CD4-positive, CD25-positive, alpha-beta regulatory T cell (primary cell): Measurements from ENCODE around the gene ST7L. TPM values are rescaled to one million over a fixed set of nuclear protein-coding genes. Genes with fewer than 3 reads are reported as not detected.

Experiments
- ATAC-seq, 2 donors: fragments of 150-1000 bp; cut with Tn5 transposase; one replicate each; pipeline ENCODE4 v1.10.0; 2021; ENCODE audit warnings: low read depth in 2 of 2, moderate number of reproducible peaks in 2 of 2, moderate library complexity in 1 of 2
- DNase-seq, 3 donors: peaks; one replicate each; pipeline versions ENCODE4 v3.0.0 to v3.0.0-alpha.2; 2012 to 2022; ENCODE audit warnings: mixed read lengths in 1 of 3
- H3K27ac ChIP-seq: one replicate; pipeline ENCODE4 v1.7.0; 2013; ENCODE audit warnings: mild to moderate bottlenecking, low read length; ENCODE audit not compliant: insufficient read depth, poor library complexity, severe bottlenecking
- H3K27me3 ChIP-seq: one replicate; pipeline ENCODE4 v1.7.0; 2013; ENCODE audit warnings: low read length; ENCODE audit not compliant: control insufficient read depth, insufficient read depth
- H3K36me3 ChIP-seq: one replicate; pipeline ENCODE4 v1.7.0; 2013; ENCODE audit warnings: mild to moderate bottlenecking, low read length, moderate library complexity; ENCODE audit not compliant: control insufficient read depth, insufficient read depth
- H3K4me1 ChIP-seq: 2 replicates; pipeline ENCODE4 v1.7.0; 2013; ENCODE audit warnings: mild to moderate bottlenecking, low read length; ENCODE audit not compliant: insufficient read depth, control insufficient read depth, poor library complexity, severe bottlenecking
- H3K4me3 ChIP-seq: one replicate; pipeline ENCODE4 v1.7.0; 2013; ENCODE audit warnings: low read depth, mild to moderate bottlenecking, low read length, moderate library complexity
- H3K9me3 ChIP-seq, 2 experiments: 1 replicate in 1 of 2; 2 replicates in 1 of 2; pipeline ENCODE4 v1.7.0; 2013; ENCODE audit warnings: low read length in 2 of 2, mild to moderate bottlenecking in 1 of 2, moderate library complexity in 1 of 2; ENCODE audit not compliant: control insufficient read depth in 2 of 2
- H3K27ac Mint-ChIP-seq, 3 donors: one replicate each; pipeline ENCODE4 v1.8.0; 2020 to 2022; ENCODE audit warnings: mild to moderate bottlenecking in 3 of 3, mixed read lengths in 3 of 3, moderate library complexity in 2 of 3
- H3K27me3 Mint-ChIP-seq: one replicate; pipeline ENCODE4 v1.8.0; 2022; ENCODE audit warnings: mild to moderate bottlenecking, mixed read lengths
- H3K36me3 Mint-ChIP-seq: one replicate; pipeline ENCODE4 v1.8.0; 2020; ENCODE audit warnings: mixed read lengths
- H3K4me1 Mint-ChIP-seq, 4 donors: one replicate each; pipeline ENCODE4 v1.8.0; 2020 to 2022; ENCODE audit warnings: mixed read lengths in 4 of 4, mild to moderate bottlenecking in 1 of 4
- H3K4me3 Mint-ChIP-seq, 4 donors: one replicate each; pipeline ENCODE4 v1.8.0; 2020 to 2022; ENCODE audit warnings: mild to moderate bottlenecking in 4 of 4, mixed read lengths in 4 of 4, moderate library complexity in 3 of 4
- H3K9me3 Mint-ChIP-seq, 7 donors: one replicate each; pipeline ENCODE4 v1.8.0; 2020 to 2022; ENCODE audit warnings: mixed read lengths in 7 of 7, mild to moderate bottlenecking in 3 of 7, moderate library complexity in 2 of 7
- polyA plus RNA-seq, 4 donors: library from polyadenylated mRNA; unstranded; fragments of 300-500 nt; fragmentation: Illumina TruSeq; gene quantifications; one replicate each; pipeline ENCODE4 v1.2.3, GENCODE V29; 2021
- total RNA-seq: library from RNA; stranded (reverse); gene quantifications from one replicate; pipeline ENCODE4 v1.2.3, GENCODE V29; 2022

ST7L gene
- total and polyA plus RNA-seq, 5 donors from 2014 or later = 7.7 to 36.8 (median 14.9) TPM

DNA sequence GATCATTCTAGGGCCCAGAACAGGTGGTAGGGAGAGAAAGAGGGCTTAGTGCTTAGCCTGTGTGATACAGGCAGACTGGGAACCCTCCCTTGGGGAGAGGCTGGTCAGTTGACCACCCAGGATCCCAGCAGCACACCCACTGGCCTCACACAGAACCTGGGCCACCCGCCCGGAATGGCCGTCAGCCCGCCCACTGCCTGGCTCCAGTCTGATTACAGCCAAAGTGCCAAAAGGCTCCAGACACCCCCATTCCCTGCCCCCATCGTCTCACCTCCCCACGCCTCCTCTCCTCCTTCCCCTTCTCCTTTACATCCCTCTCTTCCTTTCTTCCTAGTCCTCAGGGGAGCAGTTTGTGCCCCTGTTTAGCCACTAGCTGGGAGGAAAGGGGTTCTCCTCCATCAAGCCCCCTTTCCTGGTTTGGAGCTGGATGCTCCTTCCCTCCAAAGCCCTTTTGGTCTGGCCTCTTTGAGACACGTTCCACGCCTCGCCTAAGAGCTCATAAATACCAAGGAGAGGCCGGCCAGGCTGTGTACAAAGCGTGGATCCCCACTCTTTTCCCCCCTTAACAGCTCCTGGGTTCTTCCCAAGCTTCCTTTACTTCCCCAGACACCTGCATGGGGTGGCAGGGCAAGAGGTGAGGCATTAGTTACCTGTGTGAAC is 114.8 kb downstream of the ST7L start:
- H3K9me3 ChIP-seq = no peaks in the 10 kb centered on the region
- DNase-seq (no peak), ATAC-seq (no peak)
- peaks cover 0 to 20% (median 0%) of the 10 kb centered on the region in 4 donors for H3K4me1 Mint-ChIP-seq
- H3K4me3 ChIP-seq = no peak overlapping the region
- H3K27me3 Mint-ChIP-seq = peaks cover 78% of the 10 kb centered on the region
- peak overlapping the region in 1 of 4 donors; percentile 34 for H3K4me3 Mint-ChIP-seq
- no peaks in the 10 kb centered on the region for H3K36me3 ChIP-seq
- H3K27ac Mint-ChIP-seq = no peak overlapping the region
- H3K36me3 Mint-ChIP-seq = no peaks in the 10 kb centered on the region
- H3K27ac ChIP-seq = no peak overlapping the region
- peaks cover 0 to 5% (median 0%) of the 10 kb centered on the region in 7 donors for H3K9me3 Mint-ChIP-seq
- peaks cover 31% of the 10 kb centered on the region for H3K4me1 ChIP-seq
- H3K27me3 ChIP-seq = peaks cover 33% of the 10 kb centered on the region

DNA sequence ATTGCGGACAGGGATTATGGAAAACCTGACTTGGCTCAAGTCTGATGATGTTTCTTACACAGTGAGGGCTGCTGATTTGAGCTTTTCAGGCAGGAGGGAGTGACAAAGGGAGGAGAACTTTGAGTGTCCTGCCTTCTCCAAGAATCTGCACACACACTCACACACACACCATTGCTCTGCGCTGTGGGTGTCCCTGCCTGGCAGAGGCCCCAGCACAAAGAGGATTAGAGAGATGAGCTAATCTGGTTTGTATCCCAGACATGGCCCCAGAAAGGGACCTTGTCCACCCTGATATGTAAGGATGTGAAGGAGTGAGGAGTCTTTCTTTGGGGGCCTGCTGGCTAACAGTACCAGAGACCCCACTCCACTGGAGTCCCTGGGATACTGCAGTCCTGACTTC is 116.1 kb downstream of the ST7L start:
- peak overlapping the region in 3 of 4 donors; percentile 43 to 76 (median 50) for H3K4me3 Mint-ChIP-seq
- H3K4me1 ChIP-seq = peaks cover 18% of the 10 kb centered on the region
- H3K36me3 ChIP-seq = no peaks in the 10 kb centered on the region
- no peak overlapping the region for H3K27ac ChIP-seq
- H3K4me1 Mint-ChIP-seq = peaks cover 0 to 16% (median 0%) of the 10 kb centered on the region in 4 donors
- ATAC-seq (no peak), DNase-seq (no peak)
- H3K9me3 Mint-ChIP-seq = peaks cover 0 to 5% (median 0%) of the 10 kb centered on the region in 7 donors
- peaks cover 84% of the 10 kb centered on the region for H3K27me3 Mint-ChIP-seq
- H3K36me3 Mint-ChIP-seq = no peaks in the 10 kb centered on the region
- H3K9me3 ChIP-seq = no peaks in the 10 kb centered on the region
- H3K27ac Mint-ChIP-seq = no peak overlapping the region
- peaks cover 36% of the 10 kb centered on the region for H3K27me3 ChIP-seq
- no peak overlapping the region for H3K4me3 ChIP-seq

DNA sequence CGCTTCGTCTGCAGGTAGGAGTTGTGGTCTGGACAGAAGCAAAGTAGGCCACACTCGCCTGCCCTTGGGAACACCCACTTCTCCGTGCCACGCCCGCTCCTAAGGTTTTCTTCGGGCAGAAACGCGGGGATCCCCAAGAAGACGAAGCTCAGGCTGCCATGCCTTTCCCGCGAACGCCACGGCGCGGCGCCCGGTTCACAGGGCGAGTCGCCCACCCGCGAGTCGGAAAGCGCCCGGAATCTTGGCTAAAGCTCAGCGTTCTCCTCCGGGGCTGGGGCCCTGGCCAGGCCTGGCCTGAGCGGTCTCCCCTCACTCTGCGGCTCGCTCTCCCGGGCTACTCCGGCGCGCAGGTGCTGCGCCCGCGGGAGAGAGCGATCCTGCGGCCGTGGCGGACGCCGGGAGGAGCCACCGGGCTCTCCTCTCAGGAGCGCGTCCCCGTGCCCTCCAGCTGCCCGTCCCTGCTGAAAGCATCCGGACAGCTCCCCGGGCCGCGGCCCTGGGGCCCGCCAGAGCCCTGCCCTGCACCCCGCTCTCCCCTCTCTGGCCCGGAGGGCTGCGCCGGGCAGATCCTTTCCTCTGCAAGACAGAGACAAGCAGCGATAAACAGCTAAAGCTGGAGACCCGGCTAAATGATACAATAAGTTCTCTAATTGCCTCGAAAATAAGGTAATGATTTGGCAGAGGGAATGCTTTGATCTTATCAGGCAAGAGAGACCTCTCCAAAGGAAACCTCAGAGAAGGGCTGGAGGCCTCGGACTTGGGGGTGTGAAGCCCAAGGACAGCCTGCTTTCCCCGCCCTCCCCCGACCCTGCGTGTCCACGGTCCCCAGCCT is 116.9 kb downstream of the ST7L start:
- Mint-ChIP-seq H3K36me3 (no peaks in the 10 kb centered on the region), H3K4me1 (peaks cover 0 to 9% (median 0%) of the 10 kb centered on the region in 4 donors), H3K9me3 (peaks cover 0 to 5% (median 0%) of the 10 kb centered on the region in 7 donors), H3K27ac (no peak overlapping the region), H3K4me3 (peak overlapping the region; percentile 50 to 78 (median 64)), H3K27me3 (peaks cover 80% of the 10 kb centered on the region)
- no peak overlapping the region for H3K27ac ChIP-seq
- H3K27me3 ChIP-seq = peaks cover 36% of the 10 kb centered on the region
- H3K9me3 ChIP-seq = no peaks in the 10 kb centered on the region
- H3K4me1 ChIP-seq = peaks cover 13% of the 10 kb centered on the region
- no peaks in the 10 kb centered on the region for H3K36me3 ChIP-seq
- peak; percentile 53 to 64 for ATAC-seq
- H3K4me3 ChIP-seq = no peak overlapping the region
- peak; percentile 24 to 55 (median 49) for DNase-seq

DNA sequence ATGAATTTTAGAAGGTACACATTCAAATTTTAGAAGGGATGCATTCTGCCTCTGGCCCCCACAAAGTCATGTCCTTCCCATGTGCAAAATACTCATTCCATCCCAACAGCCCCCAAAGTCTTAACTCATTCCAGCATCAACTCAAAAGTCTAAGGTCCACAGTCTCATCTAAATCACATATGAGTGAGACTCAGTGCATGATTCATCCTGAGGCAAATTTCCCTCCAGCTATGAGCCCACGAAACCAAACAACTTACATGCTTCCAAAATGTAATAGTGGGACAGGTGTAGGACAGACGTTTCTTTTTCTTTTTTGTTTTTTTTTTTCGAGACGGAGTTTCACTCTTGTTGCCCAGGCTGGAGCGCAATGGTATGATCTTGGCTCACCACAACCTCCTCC is 122.7 kb downstream of the ST7L start:
- no peaks in the 10 kb centered on the region for H3K36me3 Mint-ChIP-seq
- ATAC-seq = no peak
- no peaks in the 10 kb centered on the region for H3K9me3 Mint-ChIP-seq
- no peaks in the 10 kb centered on the region for H3K36me3 ChIP-seq
- peaks cover 0 to 6% (median 0%) of the 10 kb centered on the region in 4 donors for H3K4me1 Mint-ChIP-seq
- H3K4me3 ChIP-seq = no peak overlapping the region
- no peaks in the 10 kb centered on the region for H3K9me3 ChIP-seq
- peaks cover under 1% of the 10 kb centered on the region for H3K4me1 ChIP-seq
- no peak overlapping the region for H3K4me3 Mint-ChIP-seq
- peaks cover 55% of the 10 kb centered on the region for H3K27me3 Mint-ChIP-seq
- no peak for DNase-seq
- H3K27ac Mint-ChIP-seq = no peak overlapping the region
- H3K27ac ChIP-seq = no peak overlapping the region
- peaks cover 15% of the 10 kb centered on the region for H3K27me3 ChIP-seq

DNA sequence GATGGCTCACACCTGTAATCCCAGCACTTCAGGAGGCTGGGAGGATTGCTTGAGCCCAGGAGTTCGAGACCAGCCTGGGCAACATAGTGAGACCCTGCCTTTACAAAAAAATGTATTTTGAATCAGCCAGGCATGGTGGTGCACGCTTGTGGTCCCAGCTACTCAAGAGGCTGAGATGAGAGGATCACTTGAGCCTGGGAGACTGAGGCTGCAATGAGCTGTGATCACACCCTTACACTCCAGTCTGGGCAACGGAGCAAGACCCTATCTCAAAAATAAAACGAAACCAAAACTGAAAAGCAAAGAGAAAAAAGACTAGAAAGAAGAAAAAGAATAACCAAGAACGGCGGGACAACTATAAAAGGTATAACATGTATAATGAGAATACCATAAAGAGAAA is 125.6 kb downstream of the ST7L start:
- no peak overlapping the region for H3K27ac ChIP-seq
- no peaks in the 10 kb centered on the region for H3K9me3 ChIP-seq
- no peaks in the 10 kb centered on the region for H3K9me3 Mint-ChIP-seq
- peak overlapping the region in 1 of 3 donors; percentile 12 for H3K27ac Mint-ChIP-seq
- no peak overlapping the region for H3K4me3 ChIP-seq
- H3K27me3 ChIP-seq = peaks cover 2% of the 10 kb centered on the region
- H3K4me1 ChIP-seq = no peaks in the 10 kb centered on the region
- no peak for ATAC-seq
- no peak for DNase-seq
- no peaks in the 10 kb centered on the region for H3K36me3 Mint-ChIP-seq
- peaks cover 51% of the 10 kb centered on the region for H3K27me3 Mint-ChIP-seq
- no peaks in the 10 kb centered on the region for H3K36me3 ChIP-seq
- peaks cover 0 to 6% (median 0%) of the 10 kb centered on the region in 4 donors for H3K4me1 Mint-ChIP-seq
- peak overlapping the region in 1 of 4 donors; percentile 26 for H3K4me3 Mint-ChIP-seq

DNA sequence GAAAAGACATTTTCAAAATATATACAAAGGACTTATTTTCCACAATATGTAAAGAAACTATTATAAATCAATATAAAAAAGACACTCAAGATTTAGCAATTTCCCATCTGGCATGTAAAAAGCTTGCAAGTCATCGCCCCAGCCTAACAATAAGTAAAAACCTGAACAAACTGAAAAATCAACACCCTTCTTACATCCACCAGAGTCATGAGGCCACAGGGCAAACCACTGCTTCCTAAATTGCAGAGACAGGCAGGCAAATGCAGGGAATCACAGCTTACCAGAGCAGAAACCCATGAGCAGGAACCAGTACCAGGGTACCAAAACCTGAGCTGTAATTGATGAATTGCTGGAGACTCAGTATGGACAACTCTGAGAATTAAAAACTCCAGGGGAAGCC is 126.9 kb downstream of the ST7L start:
- H3K9me3 Mint-ChIP-seq = no peaks in the 10 kb centered on the region
- H3K27ac ChIP-seq = no peak overlapping the region
- peaks cover 2% of the 10 kb centered on the region for H3K27me3 ChIP-seq
- H3K4me3 Mint-ChIP-seq = no peak overlapping the region
- no peaks in the 10 kb centered on the region for H3K36me3 Mint-ChIP-seq
- H3K9me3 ChIP-seq = no peaks in the 10 kb centered on the region
- no peaks in the 10 kb centered on the region for H3K4me1 ChIP-seq
- H3K27me3 Mint-ChIP-seq = peaks cover 47% of the 10 kb centered on the region
- ATAC-seq = no peak
- DNase-seq = no peak
- no peak overlapping the region for H3K27ac Mint-ChIP-seq
- H3K36me3 ChIP-seq = no peaks in the 10 kb centered on the region
- no peak overlapping the region for H3K4me3 ChIP-seq
- H3K4me1 Mint-ChIP-seq = peaks cover 0 to 6% (median 0%) of the 10 kb centered on the region in 4 donors

DNA sequence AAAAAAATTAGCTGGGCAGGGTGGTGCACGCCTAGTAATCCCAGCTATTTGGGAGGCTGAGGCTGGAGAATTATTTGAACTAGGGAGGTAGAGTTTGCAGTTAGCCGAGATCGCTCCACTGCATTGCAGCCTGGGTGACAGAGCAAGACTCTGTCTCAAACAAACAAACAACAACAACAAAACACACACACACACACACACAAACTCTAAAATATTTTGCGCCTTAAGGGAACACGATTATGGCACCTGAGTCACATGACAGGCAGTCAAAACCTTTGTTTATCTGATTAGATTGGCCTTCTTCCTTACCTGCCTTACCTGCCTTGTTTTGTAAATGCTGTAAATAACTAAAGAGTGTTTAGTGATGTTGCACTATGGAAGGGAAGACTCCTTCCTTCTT is 130.8 kb downstream of the ST7L start:
- Histone ChIP-seq H3K4me1 (no peaks in the 10 kb centered on the region), H3K4me3 (no peak overlapping the region), H3K9me3 (no peaks in the 10 kb centered on the region), H3K27ac (no peak overlapping the region), H3K36me3 (no peaks in the 10 kb centered on the region), H3K27me3 (peaks cover 2% of the 10 kb centered on the region)
- no peak for ATAC-seq
- Mint-ChIP-seq H3K4me3 (no peak overlapping the region), H3K27ac (no peak overlapping the region), H3K27me3 (peaks cover 35% of the 10 kb centered on the region), H3K9me3 (no peaks in the 10 kb centered on the region), H3K4me1 (no peaks in the 10 kb centered on the region), H3K36me3 (no peaks in the 10 kb centered on the region)
- DNase-seq = no peak
